ENCODE measurements around the gene SCG2.
"Not testable (repeated sequence)": the region's sequence is repeated elsewhere in the genome, so short reads cannot be mapped to it uniquely, and the experiment has no call there.

Gene SCG2

DNA sequence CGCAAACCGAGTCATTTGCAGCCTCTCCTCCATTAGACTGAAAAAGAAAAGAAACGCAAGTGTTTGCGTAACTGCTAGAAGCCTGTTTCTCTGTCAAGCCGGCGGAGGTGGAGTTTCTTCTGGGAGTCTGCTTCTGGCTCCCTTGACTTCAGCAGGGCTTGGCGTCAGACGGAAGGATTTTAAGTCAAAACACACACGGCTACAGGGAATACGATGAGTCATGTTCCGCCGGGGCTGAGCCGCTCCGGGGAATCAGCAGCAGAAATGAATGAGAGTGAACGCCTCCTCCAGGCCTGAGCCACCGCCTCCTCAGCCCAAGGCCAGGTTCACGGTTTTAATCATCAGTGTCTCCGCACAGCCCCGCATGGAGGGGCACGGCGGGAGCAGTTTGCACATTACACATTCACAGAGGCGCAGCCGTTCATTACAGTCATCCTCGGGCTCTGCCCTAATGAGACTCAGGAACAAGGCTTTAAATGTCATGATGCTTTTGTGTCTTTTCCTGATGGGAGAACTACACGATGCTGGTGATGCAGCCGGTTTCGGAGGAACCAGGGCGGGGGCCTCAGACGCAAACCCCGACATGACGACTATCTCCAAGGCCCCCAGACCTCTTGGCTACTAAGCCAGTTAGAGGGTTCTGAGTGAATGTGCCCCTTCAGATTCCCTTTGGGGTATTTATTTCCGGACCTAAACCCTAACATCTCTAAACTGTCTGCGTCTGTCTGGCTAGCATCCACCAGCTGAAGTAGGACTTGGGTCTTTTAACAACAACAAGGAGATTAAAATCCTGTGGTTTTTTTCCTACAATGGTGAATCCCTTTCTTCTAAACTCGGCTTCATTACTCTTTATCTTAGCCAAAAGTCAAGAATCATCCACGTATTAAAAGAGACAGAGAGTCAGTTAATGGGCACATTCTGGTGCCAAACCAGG, 11.1 kb upstream of the SCG2 start:
- no peak for DNase-seq (ENCODE audit: low read depth in 2 of 3, low spot score in 1 of 3)

DNA sequence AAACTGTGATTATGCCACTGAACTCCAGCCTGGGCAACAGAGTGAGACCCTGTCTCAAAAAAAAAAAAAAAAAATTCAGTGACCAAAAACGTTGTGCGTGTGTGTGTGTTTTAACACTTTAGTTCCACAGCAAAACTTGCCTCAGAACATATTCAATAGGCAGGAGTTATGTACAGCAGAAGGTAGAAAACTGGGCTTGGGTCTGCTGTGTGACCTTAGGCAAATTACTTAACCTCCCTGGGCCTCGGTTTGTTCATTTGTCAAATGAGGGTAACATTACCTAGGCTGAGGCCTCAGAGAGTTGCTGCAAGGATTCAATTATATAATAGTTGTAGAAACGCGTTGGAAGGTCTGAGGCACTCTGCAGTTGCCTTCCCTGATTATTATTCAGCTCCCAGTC, 10.3 kb upstream of the SCG2 start:
- no peak for DNase-seq (ENCODE audit: low read depth in 2 of 3, low spot score in 1 of 3)

DNA sequence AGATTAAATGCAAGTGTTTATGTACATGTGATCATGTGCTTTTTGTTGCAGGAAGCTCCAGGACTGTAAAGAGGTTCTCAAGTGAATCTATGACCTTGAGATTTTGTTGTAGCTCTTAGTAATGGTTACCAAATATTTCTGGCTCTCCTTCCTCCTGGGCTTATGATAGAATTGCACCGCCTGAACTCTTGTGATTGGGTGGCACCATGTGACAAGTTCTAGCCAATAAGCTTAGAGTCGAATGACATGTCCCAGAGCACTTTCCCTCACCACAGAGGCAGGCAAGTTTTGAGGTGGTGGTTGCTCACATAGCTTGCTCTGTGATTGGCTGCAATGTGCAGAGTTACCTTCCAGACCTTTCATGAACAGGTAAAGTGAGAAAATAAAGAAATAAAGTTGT, 8.9 kb upstream of the SCG2 start:
- no peak for DNase-seq (ENCODE audit: low read depth in 2 of 3, low spot score in 1 of 3)

DNA sequence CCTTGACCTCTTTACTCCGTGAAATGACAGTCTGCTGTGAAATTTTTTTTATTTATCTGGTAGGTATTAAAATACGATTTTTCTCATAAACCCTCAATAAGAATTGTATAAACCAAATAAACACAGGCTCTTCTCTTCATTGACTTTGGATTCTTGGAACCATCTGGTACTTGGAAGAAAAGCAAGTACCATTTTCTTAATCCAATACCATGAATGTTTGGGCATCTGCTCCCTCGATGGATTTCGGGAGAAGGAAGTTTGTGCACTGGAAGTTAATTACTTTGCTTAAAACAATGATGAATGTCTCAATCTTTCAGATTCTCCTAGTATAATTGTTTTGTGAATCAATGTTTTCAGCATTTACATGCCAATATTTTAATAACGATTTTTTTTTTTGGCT, 5.3 kb upstream of the SCG2 start:
- no peak for DNase-seq (ENCODE audit: low read depth in 2 of 3, low spot score in 1 of 3)

- DNase-seq (ENCODE audit: low read depth in 2 of 3, low spot score in 1 of 3), result no peak
Observed at GRCh38 chr2:223606946-223607345, 4.8 kb upstream of the SCG2 start.

- no peak for DNase-seq (ENCODE audit: low read depth in 2 of 3, low spot score in 1 of 3)
Observed at GRCh38 chr2:223604231-223604630, 2.1 kb upstream of the SCG2 start.

GRCh38 chr2:223602972-223603371, 811 bp upstream of the SCG2 start:
- DNase-seq (ENCODE audit: low read depth in 2 of 3, low spot score in 1 of 3), result no peak

DNA sequence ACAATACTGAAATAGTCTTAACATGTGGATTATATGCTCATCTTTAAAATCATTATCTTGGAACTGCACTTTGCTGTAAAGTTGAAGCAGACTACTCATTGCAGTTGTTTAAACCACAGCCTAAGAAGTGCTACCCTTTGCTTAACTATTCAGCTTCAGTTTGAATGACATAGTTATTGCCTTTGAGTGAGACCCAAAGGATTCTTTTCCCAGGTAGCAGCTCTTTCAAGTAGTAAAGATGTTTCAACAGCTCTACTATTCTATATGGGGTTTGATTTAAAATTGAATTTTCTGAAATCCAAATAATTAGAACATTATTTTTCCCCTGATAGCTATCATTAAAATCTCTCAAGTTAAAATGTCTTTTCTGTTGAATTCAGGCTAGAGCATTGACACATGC, 1.1 kb downstream of the SCG2 start:
- no peak for DNase-seq (ENCODE audit: low read depth in 2 of 3, low spot score in 1 of 3)

GRCh38 chr2:223599640-223600380, 2.4 kb downstream of the SCG2 start:
- DNase-seq (ENCODE audit: low read depth in 2 of 3, low spot score in 1 of 3), result no peak

DNA sequence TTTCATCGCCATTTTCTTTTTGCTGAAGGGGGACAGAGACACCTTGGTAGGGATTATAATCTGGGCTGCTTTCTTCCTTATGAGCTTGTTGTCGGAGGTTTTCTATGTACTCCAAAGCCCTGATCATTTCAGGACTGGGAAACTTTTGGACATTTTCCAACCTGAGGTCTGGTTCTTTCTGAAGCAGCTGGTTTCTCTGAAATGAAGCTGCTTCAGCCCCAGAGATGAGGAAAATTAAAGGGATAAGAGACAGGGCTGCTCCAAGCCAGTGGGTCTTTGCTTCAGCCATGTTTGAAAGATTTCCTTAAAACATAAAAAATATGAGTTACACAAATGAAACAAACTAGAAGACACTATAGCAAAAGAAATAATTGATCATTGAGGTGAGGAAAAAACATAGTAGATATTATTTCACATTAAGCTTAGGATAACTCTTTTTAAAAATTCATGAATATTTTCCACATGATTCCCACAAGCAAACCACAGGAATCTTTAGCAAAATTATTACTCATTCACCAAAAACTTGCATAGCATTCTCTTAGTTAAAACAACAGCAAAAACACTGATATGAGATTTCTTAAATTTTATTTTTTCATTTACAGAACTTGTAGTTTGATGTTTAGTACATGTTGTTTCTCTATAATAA, 3.0 kb downstream of the SCG2 start:
- DNase-seq (ENCODE audit: low read depth in 2 of 3, low spot score in 1 of 3), result no peak

GRCh38 chr2:223597076-223597475, 5.1 kb downstream of the SCG2 start:
- DNase-seq (ENCODE audit: low read depth in 2 of 3, low spot score in 1 of 3), result no peak

GRCh38 chr2:223596208-223596607, 6.0 kb downstream of the SCG2 start:
- no peak for DNase-seq (ENCODE audit: low read depth in 2 of 3, low spot score in 1 of 3)

GRCh38 chr2:223594831-223595230, 7.3 kb downstream of the SCG2 start:
- no peak for DNase-seq (ENCODE audit: low read depth in 2 of 3, low spot score in 1 of 3)

DNA sequence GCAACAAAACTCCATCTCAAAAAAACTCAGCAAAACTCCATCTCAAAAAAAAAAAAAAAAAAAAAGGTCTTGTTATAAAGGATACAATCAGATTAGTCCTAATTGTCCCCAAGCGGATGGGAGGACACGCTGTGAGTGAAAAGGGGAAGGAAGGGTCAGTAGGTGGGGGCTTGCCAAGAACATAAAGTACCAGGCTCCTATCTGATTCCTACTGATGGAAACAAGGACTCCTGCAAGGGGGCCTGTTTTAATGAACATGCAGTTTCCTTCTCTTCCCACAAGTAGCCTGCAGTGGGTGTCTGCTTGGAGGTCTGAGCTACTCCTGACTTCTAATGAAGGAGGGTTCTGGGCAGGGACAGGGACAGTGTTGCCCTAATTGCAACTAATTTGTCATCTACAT, 7.9 kb downstream of the SCG2 start:
- no peak for DNase-seq (ENCODE audit: low read depth in 2 of 3, low spot score in 1 of 3)

GRCh38 chr2:223592689-223593088, 9.5 kb downstream of the SCG2 start:
- not testable (repeated sequence) for DNase-seq (ENCODE audit: low read depth in 2 of 3, low spot score in 1 of 3)

- no peak for DNase-seq (ENCODE audit: low read depth in 2 of 3, low spot score in 1 of 3)
Observed at GRCh38 chr2:223591596-223591995, 10.6 kb downstream of the SCG2 start.

DNA sequence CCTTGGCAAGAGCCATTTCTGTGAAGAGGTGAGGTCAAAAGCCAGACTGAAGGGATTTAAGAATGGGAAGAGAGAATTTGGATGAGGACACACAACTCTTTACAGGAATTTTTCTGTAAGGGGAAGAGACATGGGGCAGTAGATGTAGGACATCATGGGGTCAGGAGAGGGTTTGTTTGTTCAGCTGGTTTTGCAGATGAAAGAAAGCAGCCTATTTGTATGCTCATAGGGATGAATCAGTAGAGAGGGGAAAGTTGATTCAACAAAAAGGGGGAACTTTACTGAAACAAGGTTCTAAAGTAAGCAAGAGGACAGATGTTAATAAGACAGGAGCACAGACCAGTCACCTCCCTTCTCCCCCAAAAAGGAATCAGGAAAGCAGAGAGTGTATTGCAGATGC, 11.2 kb downstream of the SCG2 start:
- DNase-seq (ENCODE audit: low read depth in 2 of 3, low spot score in 1 of 3), result no peak

- DNase-seq (ENCODE audit: low read depth in 2 of 3, low spot score in 1 of 3), result no peak
Observed at GRCh38 chr2:223589901-223590300, 12.3 kb downstream of the SCG2 start.

DNA sequence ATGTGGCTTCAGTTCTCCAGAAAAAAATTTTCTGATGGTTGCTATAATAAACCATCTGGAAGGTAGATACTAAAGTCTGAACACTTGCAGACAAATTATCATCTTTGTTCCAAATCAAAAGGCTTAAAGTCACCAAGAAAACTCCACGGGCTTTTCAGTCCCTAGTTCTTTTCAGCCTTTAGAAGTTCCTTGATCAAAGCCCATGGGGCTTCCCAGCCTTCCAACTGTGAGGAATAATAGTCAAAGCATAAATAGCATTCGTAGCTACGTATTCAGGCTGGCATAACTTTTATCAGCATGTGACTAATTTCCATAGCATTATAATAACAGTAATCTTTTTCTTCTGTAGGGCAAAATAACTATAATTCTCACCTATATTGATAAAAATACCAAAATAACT, 13.9 kb downstream of the SCG2 start:
- DNase-seq (ENCODE audit: low read depth in 2 of 3, low spot score in 1 of 3), result no peak

DNA sequence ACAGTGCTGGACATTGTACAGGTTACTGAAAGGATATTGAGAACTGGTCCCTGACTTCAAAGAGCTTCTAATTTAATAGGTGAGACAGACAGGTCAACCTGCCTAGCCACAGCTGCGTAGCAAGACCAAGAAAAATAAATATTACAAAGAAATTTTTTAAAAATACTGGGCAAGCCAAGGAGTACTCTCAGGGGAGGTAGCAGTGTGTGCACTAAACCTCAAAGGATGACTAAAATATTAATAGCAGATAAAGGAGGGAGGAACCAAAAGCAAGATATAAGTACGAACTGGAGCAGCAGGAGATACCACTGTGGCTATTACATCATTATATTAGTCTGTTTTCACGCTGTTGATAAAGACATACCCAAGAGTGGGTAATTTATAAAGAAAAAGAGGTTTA, 14.9 kb downstream of the SCG2 start:
- DNase-seq (ENCODE audit: low read depth in 2 of 3, low spot score in 1 of 3), result no peak

- no peak for DNase-seq (ENCODE audit: low read depth in 2 of 3, low spot score in 1 of 3)
Observed at GRCh38 chr2:223586261-223586660, 15.9 kb downstream of the SCG2 start.

GRCh38 chr2:223585666-223586065, 16.5 kb downstream of the SCG2 start:
- DNase-seq (ENCODE audit: low read depth in 2 of 3, low spot score in 1 of 3), result no peak

All from stimulated activated CD4-positive, alpha-beta T cell treated with anti-CD3 and anti-CD28 coated beads, Interleukin-12 subunit alpha, Interleukin-12 subunit beta, amount 100 ng/mL, for 48 hours (primary cell).